Epithelial cell of proximal tubule (primary cell): Measurements from ENCODE around the gene LCE2C. TPM values are rescaled to one million over a fixed set of nuclear protein-coding genes. Genes with fewer than 3 reads are reported as not detected.
"Not testable (repeated sequence)": the region's sequence is repeated elsewhere in the genome, so short reads cannot be mapped to it uniquely, and the experiment has no call there.

ENCODE experiments used
- DNase-seq: peaks from one replicate; pipeline ENCODE4 v3.0.0-alpha.2; 2011; ENCODE audit warnings: low read depth
- H3K4me3 ChIP-seq: 2 replicates; pipeline ENCODE4 v1.5.1; 2011; ENCODE audit warnings: low read depth, mild to moderate bottlenecking, low read length
- CTCF ChIP-seq: conservative IDR thresholded peaks from 2 replicates; pipeline ENCODE4 v1.5.1; 2012; ENCODE audit warnings: low read depth, mild to moderate bottlenecking, low read length
- total RNA-seq: library from RNA; depleted of rRNA; stranded (reverse); fragments of >200 nt; gene quantifications from 2 replicates; pipeline ENCODE4 v1.2.3, GENCODE V29; 2015

Gene LCE2C
- not detected in 2 replicates for total RNA-seq

- not testable (repeated sequence) for H3K4me3 ChIP-seq, DNase-seq
Observed at GRCh38 chr1:152674983-152675382, at the start of gene LCE2C. Gene LCE2C (plus strand): TSS chr1:152675279. CDS start chr1:152676016, 737 bp downstream.

GRCh38 chr1:152626744-152627143 lies 48.3 kb upstream of the LCE2C start:
- no peak for TF ChIP-seq CTCF
- no peak for DNase-seq
- H3K4me3 ChIP-seq = no peak overlapping the region

GRCh38 chr1:152630596-152630995 lies 44.5 kb upstream of the LCE2C start:
- no peak overlapping the region for H3K4me3 ChIP-seq
- TF ChIP-seq CTCF = no peak
- no peak for DNase-seq

GRCh38 chr1:152640351-152640750 lies 34.7 kb upstream of the LCE2C start:
- no peak overlapping the region for H3K4me3 ChIP-seq
- DNase-seq = no peak
- TF ChIP-seq CTCF = no peak

- TF ChIP-seq CTCF = no peak
- no peak for DNase-seq
- no peak overlapping the region for H3K4me3 ChIP-seq
Observed at GRCh38 chr1:152643945-152644344, 31.1 kb upstream of the LCE2C start.

GRCh38 chr1:152645146-152645545 lies 29.9 kb upstream of the LCE2C start:
- no peak for DNase-seq
- TF ChIP-seq CTCF = no peak
- no peak overlapping the region for H3K4me3 ChIP-seq

- no peak overlapping the region for H3K4me3 ChIP-seq
- no peak for TF ChIP-seq CTCF
- DNase-seq = no peak
Observed at GRCh38 chr1:152646656-152647055, 28.4 kb upstream of the LCE2C start.

GRCh38 chr1:152654110-152654509 lies 21.0 kb upstream of the LCE2C start:
- H3K4me3 ChIP-seq = no peak overlapping the region
- no peak for DNase-seq
- TF ChIP-seq CTCF = peak; percentile 82
